IPS-11a (cell line): Measurements from ENCODE around the gene EMX1.

Source experiments
- H3K4me3 ChIP-seq: one replicate; pipeline ENCODE4 v1.5.1; 2013; ENCODE audit warnings: low read depth, low read length, control low read depth

The EMX1 gene

GRCh38 chr2:72956050-72956395 lies 38.7 kb downstream of the EMX1 start:
- no peak overlapping the region for H3K4me3 ChIP-seq

DNA sequence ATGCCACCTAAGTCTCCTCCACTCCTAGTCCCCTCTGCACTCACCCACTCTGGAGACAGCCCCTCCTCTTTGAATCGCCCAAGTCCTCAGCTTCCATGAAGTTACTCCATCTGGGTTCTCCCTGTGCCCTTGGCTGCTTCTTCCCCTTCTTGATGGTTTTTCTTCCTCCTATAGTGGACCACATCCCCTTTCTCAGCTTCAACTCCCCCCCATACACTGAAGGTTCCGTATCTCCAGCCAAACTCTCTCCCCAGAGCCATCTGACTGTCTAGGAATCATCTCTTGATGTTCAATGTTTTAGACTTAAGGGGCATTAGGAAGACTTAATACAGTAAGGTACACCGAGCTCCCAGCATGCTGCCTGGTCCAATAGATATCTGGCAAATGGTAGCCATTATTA lies 39.6 kb downstream of the EMX1 start:
- H3K4me3 ChIP-seq: no peak overlapping the region

DNA sequence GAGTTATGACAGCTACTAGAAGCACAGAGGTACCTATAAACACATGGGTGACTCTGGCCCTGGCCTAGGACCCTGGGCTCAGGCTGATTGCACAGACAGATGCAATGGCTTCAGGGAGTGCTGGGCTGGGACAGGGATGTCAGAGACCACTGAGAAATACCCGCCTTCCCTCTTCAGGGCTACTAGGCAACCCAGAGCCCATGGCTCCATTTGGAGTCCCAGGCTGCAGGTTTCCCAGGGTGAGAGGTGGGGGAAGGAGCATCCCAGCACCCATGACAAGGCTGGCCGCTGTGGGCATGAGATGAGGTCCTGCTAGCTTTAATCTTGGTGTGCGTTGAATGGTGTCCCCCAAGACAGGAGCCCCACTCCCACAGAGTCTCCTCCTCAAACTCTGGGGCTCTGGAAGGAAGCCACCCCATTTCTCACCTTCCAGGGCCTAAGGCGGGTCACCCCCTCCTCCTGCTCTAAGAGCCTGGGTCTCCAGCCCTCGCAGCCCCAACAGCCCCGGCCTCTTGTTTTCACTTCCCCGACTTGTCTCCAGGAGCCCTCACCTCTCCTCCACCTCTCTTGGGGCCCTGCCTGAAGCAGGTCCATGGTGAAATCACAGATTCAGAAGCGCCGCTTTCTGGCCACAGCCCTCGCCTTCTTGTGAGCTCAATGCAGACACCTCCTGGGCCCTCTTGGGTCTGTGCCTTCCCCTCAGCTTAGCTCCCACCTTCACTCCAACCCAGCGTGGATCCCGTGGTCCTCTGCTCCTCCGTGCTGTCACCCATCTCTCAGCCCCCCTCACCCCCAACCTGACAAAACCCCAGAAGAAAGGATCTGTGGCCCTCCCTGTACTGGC lies 41.4 kb downstream of the EMX1 start:
- H3K4me3 ChIP-seq: no peak overlapping the region

GRCh38 chr2:72959554-72959953 lies 42.2 kb downstream of the EMX1 start:
- no peak overlapping the region for H3K4me3 ChIP-seq

GRCh38 chr2:72959995-72960981 lies 43.0 kb downstream of the EMX1 start:
- no peak overlapping the region for H3K4me3 ChIP-seq

GRCh38 chr2:72961036-72961720 lies 43.9 kb downstream of the EMX1 start:
- H3K4me3 ChIP-seq: no peak overlapping the region

- no peak overlapping the region for H3K4me3 ChIP-seq
Measured at GRCh38 chr2:72961853-72962468, 44.6 kb downstream of the EMX1 start.

- no peak overlapping the region for H3K4me3 ChIP-seq
Measured at GRCh38 chr2:72962911-72963310, 45.6 kb downstream of the EMX1 start.

GRCh38 chr2:72963423-72964145 lies 46.3 kb downstream of the EMX1 start:
- no peak overlapping the region for H3K4me3 ChIP-seq

DNA sequence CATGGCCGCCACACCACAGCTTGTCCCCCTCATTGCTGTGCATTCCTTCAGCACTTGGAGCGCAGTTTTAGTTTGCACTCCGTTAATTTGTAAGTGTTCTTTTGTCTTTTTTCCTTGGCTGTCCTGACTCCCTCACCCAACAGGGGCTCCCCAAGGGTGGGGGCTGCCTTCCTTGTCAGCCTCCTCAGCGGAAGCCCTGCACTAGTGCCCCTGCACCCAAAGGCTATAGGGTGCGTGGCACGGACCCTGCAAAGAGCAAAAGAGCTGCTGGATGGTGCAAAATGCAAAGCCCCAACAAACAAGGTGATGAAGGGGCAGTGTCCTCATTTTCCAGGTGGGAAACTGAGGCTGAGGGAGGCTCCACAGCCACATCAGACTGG lies 46.8 kb downstream of the EMX1 start:
- H3K4me3 ChIP-seq: no peak overlapping the region

GRCh38 chr2:72965016-72965415 lies 47.7 kb downstream of the EMX1 start:
- H3K4me3 ChIP-seq: no peak overlapping the region

DNA sequence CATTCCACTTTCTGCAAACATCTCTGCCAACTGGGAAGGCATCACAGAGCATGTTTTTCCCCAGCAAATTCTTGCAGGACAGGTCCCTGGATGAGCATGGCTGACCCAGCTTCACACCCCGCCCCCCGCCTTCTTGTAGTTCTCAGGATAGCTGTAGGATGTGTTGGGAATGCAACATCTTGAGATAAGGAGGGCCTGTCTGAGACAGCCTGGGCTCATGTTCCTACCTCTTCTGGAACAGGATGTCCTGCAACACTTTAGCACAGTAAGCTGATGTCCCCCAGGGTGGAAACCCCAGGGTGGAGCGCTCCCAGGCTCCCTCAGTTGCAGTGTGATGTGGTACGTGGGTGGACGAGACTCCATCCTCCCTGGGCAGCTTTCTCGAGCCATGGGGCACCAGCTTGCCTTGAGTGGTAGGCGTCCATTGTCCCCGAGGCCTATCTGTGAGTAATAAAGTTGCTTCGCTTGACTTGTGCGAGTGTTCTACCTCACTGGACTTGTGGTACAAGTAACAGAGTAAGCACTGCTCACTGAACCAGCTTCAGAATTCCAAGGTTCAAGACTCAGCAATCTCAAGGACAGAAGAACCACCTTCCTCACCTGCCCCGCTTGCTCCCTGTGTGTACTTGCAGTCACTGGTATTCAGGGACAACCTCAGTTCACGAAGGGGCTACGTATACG lies 48.6 kb downstream of the EMX1 start:
- H3K4me3 ChIP-seq: no peak overlapping the region

GRCh38 chr2:72968286-72968685 lies 51.0 kb downstream of the EMX1 start:
- no peak overlapping the region for H3K4me3 ChIP-seq

DNA sequence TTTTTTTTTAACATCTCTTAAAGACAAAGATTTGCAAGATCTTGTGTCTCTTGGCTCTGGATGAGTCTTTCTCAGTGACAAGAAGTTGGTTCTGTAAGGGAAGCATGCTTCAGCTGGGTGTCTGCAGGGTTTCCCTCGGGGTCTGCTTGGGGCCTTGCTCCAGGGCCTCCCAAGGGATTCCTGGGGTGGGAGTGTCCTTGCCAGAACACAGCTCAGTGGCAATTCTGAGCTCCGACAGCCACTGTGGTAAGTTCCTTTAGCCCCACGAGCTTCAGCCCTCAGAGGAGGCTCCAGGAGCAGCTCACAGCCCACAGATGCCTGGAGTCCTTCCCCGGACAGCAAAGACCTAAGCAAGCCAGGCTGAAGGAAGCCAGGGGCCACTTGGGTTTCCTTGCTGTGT lies 52.4 kb downstream of the EMX1 start:
- H3K4me3 ChIP-seq: no peak overlapping the region

DNA sequence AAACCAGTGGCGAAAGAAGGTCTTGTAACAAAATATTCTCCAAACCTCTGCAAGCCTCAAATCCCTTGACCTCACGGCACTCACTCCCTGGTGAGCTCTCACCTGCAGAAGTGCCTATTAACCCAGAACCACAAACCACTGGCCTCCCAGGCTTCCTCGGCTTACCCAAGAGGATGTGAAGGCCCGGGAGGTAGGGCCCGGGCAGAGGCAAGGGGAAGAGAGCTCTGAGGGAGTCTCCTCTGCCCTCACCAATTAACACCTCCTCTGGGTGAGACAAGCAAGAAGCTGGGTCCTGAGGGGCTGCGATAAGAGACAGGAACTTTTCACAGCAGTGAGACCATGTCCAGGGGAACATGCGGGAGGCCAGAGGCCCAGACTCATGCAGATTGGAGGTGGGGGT lies 53.7 kb downstream of the EMX1 start:
- no peak overlapping the region for H3K4me3 ChIP-seq

DNA sequence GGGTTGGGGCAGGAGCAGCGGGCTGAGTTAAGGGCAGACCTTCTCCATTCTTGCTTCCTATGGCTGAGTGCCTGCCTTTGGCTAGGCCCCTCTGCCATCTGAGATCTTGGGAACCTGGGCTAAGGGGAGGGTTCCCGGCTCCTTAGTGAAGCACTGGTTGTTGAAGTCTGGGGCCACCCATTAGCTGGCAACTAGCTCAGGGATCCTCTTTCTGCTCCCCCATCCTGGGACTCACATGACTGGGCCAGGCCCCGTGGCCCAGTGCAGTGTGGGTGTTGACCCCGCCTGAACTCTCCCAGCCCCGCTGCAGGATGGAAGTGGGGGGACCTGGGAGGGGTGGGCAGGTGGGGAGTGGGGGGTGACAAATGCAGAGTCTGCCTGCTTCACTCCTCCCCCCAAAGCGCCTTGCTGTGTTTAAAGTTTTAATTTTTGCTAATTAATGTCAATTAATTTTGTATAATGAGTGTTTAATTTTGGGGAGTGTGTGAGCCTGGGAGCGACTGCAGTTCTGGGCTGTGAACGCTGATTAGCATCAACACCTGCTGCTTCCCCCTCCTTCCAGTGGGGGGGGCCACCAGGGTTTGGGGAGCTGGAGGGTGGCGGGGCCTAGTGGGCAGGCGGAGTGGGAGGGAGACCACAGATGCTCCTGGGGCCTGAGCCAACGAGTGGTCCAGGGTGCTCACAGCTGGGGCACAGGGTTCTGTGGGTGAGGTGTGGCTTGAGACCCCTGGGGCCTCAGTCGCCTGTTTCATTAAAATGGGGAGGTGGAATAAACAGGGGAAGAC lies 55.2 kb downstream of the EMX1 start:
- no peak overlapping the region for H3K4me3 ChIP-seq

DNA sequence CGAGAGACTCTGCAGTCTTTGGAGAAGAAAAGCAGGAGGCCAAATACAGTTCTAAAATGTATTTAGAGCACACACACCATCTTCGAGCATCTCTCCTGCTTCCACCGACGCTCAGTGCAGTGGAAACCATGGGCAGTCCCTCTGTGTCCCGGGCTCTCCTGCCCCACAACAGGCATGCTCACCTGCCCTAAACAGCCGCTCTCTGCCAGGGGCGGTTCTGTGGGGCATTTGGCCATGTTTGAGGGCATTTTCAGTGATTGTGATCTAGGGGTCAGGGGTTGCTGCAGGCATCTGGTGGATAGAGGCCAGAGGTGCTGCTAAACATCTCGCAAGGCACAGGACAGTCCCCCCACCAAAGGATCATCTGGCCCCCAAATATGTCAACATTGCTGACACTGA lies 55.8 kb downstream of the EMX1 start:
- no peak overlapping the region for H3K4me3 ChIP-seq

DNA sequence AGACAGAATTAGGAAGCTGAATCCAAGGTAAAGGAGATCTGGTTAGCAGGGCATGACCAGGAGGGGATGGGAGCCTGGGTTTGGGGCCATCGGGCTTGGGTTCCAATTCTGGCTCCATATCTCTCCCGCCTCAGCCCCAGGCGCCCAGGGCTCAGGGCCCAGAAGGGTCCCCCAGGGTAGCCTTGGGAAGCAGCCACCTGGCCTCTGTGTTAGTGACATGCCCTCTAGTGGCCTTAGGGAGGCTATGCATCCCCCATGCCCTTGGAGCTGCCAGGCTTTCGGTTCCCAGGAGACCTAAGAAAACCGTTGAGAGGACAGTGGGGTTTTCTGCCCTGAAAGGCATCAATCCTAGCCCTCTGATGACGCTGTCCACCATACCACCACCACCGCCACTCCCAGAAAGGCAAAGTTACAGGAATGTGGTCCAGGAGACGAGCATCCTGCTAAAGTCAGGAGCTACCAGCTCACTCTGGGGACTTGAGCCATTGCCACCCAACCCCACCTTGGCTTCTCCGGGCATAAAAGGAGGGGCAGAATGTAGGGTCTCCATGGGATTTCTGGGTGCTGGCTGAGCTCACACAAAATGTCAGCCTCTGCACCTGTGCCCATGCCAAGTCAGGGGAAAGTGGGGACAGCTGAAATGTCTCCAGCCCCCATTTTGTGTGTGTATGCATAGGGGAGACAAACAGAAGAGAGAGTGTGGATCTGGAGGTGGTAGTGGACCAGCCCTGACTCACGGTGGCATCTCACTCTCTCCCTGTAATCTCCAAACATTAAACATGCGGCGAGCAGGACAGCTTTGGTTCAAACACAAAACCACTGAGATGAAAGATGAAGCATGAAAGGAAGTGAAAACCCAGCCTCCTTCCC lies 56.5 kb downstream of the EMX1 start:
- H3K4me3 ChIP-seq: no peak overlapping the region
